ENCODE results near the gene UNK. TPM values are rescaled to one million over a fixed set of nuclear protein-coding genes. Genes with fewer than 3 reads are reported as not detected.

UNK gene
- total RNA-seq, 1 donor from 2014 or later = 16.9 TPM

GRCh38 chr17:75836605-75837004 lies 52.0 kb downstream of the UNK start:
- no peak for DNase-seq

GRCh38 chr17:75837899-75838298 lies 53.3 kb downstream of the UNK start:
- no peak for DNase-seq

GRCh38 chr17:75838410-75838809 lies 53.8 kb downstream of the UNK start:
- no peak for DNase-seq

- no peak for DNase-seq
These were observed 55.6 kb downstream of the UNK start for GRCh38 chr17:75839942-75840798.

- DNase-seq = no peak
These were observed 56.2 kb downstream of the UNK start for GRCh38 chr17:75840799-75841164.

- DNase-seq = no peak
These were observed 57.8 kb downstream of the UNK start for GRCh38 chr17:75842411-75842810.

GRCh38 chr17:75842963-75843576 lies 58.5 kb downstream of the UNK start:
- no peak for DNase-seq

GRCh38 chr17:75843577-75844529 lies 59.2 kb downstream of the UNK start, which contains the start of gene UNC13D:
Gene UNC13D, minus strand, starts transcription at chr17:75844404. Its CDS starts 67 bp downstream, at chr17:75844337.
- DNase-seq = no peak

- DNase-seq = no peak
These were observed 60.0 kb downstream of the UNK start for GRCh38 chr17:75844530-75845057.

GRCh38 chr17:75845058-75845711 lies 60.6 kb downstream of the UNK start:
- DNase-seq = peak; percentile 72

GRCh38 chr17:75845933-75846691 lies 61.5 kb downstream of the UNK start:
- DNase-seq = no peak

GRCh38 chr17:75846692-75847613 lies 62.3 kb downstream of the UNK start:
- no peak for DNase-seq

- DNase-seq = no peak
These were observed 63.3 kb downstream of the UNK start for GRCh38 chr17:75847614-75848522.

GRCh38 chr17:75848523-75849278 lies 64.1 kb downstream of the UNK start:
- DNase-seq = peak; percentile 80

GRCh38 chr17:75849279-75849646 lies 64.7 kb downstream of the UNK start:
- peak; percentile 75 for DNase-seq

- DNase-seq = no peak
These were observed 65.1 kb downstream of the UNK start for GRCh38 chr17:75849724-75850123.

GRCh38 chr17:75850928-75851692 lies 66.5 kb downstream of the UNK start:
- no peak for DNase-seq
